Measurements from ENCODE around the gene SORCS2.

DNA sequence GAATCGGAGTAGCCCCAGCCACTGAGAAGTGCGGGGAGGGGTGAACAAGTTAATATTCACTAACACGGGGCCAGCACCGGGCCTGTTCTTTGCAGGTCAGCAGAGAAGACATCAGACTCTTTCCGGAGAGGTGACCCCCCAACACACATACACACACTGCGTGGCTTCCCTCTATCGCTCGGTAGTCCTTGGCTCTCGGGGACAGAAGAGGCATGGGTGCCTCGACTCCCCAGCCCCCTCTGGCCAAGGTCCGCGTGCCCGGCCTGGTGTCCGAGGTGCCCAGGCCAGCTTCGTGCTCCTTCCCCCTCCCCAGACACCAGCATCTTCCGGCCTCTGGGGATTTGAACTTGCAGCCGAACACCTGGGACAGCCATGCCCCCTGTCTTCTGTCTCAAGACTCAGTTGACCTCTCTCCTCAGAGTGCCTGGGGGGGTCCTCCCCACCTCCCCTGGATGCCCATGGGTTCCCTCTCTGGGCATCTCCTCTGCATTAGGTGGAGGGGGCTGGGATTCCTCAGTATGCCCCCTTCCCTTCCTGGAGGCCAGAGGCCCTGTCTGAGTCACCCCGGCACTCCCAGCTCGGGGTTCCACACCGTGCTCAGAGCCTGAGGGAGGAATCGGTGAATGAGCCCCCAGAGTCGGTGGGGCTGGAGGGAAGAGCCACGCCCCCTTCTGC, 104.5 kb downstream of the SORCS2 start:
- no peak for TF ChIP-seq CTCF (IDR thresholded peaks at IDR 0.05; ENCODE audit: low read length)
- TF ChIP-seq EZH2 (IDR thresholded peaks at IDR 0.05; ENCODE audit: borderline replicate concordance, low read length): no peak

All from OCI-LY1 (cell line).